HG03558 (cell line): Measurements from ENCODE around the gene VMO1.

Experiments used
- ATAC-seq: cut with Tn5 transposase; IDR thresholded peaks from one replicate; pipeline ENCODE4 v1.9.1; 2021; ENCODE audit warnings: moderate number of reproducible peaks; ENCODE audit not compliant: unreplicated experiment; ENCODE audit errors: extremely low read depth

VMO1 gene

DNA sequence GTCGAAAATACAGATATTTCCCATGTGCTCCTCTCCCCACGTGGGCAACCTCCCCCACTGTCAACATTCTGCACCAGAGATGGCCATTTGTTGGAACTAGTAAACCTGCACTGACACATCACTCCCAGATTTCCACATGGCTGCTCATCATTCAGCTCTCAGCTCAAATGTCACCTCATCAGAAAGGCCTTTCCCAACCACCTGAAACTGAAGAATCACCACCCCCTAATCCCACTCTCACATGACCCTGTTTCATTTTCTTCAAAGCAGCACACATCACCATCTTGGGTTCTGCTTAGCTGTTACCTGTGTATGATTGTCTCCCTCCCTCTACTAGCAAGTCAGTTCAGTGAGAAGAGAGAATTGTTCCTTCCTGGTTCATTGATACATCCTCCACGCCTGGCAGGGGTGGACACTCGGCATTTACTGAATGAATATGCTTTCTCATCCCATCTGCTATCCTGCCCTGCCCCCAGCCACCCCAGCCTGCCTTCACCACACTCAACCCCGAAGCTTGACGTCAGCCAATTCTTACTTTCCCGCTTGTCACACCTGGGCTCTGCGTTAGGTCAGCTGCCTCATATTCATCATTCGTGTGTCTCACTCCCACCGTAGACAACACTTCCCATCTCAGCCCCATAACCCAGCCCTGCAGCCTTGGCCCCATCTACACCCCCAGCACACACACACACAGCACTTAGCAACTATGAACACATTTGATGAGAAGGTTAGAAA is 14.5 kb upstream of the VMO1 start:
- no peak for ATAC-seq

DNA sequence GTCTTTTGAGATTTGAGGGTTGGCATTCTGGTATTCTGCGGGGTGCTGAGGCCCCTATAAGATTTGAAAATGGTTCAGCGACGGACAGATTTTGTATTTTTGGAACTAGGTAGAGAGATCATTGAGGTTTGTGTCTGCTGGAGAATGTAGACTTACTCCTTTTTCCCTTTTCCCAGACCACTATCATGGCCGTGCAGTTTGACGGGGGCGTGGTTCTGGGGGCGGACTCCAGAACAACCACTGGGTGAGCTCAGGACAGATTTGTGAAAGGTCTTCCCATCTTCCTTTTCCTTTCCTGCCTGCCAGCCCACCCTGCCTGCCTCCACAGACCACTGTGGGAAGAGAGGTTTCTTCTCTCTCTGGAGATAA is 10.4 kb upstream of the VMO1 start:
- ATAC-seq, result no peak

DNA sequence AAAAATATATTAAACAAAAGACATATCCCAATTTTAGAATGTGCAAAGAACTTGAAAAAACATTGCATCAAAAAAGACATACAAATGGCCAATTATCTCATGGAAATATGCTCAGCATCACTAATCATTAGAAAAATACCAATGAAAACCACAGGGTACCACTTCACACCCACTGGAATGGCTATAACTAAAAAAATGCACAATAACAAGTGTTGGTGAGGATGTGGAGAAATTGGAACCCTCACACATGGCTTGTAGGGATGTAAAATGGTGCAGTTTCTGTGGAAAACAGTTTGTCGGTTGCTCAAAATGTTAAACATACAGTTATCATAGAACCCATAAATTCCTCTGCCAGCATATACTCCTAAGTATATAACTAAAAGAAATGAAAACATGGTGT is 9.0 kb upstream of the VMO1 start:
- no peak for ATAC-seq

DNA sequence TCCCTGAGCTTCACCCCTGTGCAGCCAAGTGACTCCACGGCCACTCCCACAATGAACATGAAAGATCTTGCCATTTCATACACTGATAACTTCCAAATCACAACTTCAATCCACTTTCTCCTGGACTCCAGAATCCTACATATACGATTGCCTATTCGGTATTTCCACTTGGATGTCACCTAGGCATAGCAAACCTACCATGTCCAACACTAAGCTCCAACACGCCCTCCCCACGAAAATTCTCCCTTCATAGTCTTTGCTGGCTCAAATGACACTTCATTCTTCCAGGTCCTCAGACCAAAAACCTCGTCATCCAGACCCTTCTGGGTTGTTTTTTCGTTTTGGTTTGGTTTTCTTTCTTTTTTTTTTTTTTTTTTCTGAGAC is 4.5 kb upstream of the VMO1 start:
- no peak for ATAC-seq

DNA sequence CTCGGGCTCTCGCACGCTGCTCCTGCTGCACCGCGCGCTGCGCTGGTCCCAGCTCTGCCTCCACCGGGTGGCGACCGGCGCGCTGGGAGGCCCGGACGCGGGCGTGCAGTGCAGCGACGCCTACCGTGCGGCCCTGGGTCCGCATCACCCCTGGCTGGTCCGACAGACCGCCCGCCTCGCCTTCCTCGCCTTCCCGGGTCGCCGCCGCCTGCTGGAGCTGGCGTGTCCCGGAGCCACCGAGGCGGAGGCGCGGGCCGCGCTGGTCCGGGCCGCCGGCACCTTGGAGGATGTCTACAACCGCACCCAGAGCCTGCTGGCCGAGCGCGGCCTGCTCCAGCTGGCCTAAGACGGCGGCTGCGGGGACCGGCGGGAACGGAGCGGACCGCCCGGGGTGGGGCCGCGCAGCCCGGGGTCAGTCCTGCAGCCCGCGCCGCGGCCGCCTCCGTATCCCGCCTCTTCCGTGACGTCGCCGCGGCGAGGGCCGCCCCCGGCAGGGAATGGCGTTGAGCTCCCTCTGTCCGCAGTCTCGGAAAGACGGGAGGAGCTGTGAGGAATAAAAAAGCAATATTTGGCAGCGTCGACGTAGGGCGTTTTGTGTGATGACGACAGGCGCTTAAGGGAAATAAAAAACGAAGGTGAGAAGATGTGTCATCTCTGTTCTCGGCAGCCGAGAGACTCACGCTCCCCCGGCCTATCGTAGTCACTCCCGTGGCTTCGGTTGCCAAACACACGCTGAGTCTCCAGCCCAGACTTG is 4.0 kb upstream of the VMO1 start:
- no peak for ATAC-seq

DNA sequence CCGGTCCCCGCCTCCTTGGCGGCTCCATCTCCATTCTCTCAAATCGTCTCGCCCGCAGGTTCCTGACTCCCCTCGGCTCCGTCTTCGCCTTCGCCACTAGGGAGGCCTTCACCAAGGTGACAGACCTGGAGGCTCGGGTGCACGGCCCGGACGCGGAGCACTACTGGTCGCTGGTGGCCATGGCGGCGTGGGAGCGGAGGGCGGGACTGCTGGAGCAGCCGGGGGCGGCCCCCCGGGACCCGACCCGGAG is 3.5 kb upstream of the VMO1 start:
- ATAC-seq, result no peak

DNA sequence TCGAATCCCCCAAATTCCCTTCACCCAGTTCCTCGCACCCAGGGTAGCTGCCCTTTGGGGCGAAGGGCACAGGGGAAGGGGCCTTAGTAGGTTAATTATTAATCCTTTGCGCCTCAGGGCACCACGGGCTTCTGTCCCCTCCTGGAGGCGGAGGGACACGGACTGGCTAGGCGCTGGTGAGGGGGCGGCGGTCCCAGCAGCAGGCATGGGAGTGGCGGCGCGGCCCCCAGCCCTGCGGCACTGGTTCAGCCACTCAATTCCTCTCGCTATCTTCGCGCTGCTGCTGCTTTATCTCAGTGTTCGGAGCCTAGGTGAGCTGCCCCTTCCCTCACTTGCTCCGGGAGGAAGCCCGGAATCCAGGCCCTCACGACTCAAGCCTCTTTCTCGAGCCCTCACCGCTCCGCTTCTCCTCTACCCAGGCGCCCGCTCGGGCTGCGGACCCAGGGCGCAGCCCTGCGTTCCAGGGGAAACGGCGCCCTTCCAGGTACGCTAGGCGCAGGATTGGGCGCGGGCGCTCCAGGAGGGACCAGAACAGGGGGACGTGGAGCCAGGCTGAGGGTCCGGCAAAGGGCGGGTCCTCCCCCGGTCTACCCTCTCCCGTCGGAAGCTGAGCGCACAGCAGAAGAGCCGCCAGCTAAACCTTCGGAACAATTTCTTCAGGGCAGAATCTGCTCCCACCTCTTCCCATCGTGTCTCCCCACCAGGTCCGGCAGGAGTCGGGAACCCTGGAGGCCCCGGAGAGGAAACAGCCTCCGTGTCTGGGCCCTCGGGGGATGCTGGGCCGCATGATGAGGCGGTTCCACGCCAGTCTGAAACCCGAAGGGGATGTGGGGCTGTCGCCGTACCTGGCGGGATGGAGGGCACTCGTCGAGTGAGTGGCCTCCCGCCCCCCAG is 2.9 kb upstream of the VMO1 start, which contains the start of gene GLTPD2:
Gene GLTPD2, plus strand, starts transcription at position 158 of the 894 bp plus-strand sequence. Its CDS starts 48 bp downstream, at position 206.
- ATAC-seq, result no peak

DNA sequence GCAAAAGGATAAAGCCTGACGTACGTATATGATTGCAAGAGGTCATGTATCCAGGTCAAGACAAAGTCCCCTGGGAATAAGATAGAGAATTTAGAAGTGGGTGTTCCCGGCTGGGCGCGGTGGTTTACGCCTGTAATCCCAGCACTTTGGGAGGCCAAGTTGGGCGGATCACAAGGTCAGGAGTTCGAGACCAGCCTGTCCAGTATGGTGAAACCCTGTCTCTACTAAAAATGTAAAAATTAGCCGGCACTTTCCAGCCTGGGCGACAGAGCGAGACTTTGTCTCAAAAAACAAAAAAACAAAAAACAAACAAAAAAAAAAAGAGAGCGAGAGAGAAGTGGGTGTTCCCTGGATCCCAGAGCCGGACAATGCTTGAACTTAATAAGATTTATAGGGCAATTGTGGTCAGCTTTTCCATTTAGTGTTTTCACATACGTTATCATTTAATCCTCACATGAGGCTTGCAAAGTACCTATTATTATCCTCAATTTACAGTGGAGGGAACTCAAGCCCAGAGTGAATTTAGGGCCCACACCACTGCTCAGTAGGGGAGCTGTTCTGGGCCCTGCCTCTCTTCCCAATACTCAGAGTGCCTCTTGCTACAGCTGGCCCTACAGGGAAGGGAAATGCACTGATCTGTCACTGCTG is 2.1 kb upstream of the VMO1 start:
- ATAC-seq, result no peak

DNA sequence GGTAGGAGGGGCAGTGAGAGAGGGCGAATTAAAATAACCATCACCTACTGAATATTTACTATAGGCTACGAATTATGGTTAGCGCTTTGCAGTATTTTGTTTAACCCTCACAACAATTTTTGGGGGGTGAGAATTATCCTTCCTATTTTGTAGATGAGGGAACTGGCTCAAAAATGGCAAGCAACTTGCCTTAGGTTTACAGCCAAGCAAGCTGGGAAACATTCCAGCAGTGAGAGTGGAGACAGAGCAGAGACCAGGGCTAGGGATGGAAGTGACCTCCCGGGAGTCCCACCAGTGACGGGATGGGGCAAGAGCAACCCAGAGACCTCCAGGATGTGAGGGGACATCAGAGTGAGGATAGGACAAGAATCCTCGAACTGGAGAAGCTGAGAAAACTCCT is 352 bp upstream of the VMO1 start:
- ATAC-seq, result no peak

DNA sequence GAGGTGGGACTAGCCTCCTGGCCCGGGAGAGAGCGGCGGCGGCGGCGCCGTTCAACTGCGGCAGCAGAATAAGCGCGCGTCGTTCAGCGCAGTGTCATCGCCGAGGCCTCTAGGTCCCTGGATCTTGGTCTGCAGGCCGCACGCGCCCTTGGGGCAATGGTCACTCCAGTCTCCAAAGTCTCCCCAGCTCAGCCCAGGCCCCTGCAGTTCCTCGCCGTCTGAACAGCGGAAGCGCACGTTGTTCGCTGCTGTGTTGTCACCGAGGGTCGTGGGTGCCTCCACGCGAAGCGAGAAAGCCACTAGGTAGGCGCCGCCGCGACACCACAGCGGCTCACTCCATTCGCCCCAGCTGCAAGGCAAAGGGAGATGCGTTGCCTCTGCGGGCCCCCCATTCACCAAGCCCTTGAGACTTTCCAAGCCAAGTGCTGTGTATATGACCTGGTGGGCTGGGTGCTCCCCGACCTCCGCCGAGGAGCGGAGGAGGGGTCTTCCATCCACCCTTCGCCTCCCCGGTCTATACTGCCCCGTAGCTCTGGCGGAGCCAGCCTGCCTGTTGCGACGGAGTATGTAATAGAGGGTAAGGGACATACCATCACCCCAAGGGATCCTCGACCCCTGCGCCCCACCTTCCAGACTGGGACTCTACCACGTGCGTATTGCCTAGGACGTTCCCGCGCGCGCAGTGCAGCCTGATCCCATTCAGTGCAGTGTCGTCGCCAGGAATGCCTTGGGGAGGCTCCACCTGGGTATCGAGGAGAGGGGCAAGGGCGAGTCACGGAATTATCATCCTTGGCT is 656 bp downstream of the VMO1 start:
- ATAC-seq, result no peak

DNA sequence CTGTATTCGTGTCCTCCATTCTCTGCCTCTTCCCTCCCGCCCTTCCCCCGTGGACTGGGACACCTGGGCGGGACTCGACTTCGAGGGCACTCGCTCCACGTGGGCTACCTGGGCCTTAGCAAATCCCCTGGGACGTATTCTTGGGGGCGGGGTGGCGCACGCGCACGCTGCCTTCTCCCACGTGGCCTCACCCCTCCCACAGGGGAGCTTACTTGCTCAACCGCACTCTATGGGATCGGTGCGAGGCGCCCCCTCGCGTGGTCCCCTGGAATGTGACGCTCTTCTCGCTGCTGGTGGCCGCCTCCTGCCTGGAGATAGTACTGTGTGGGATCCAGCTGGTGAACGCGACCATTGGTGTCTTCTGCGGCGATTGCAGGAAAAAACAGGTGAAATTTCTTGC is 3.5 kb downstream of the VMO1 start:
- no peak for ATAC-seq

DNA sequence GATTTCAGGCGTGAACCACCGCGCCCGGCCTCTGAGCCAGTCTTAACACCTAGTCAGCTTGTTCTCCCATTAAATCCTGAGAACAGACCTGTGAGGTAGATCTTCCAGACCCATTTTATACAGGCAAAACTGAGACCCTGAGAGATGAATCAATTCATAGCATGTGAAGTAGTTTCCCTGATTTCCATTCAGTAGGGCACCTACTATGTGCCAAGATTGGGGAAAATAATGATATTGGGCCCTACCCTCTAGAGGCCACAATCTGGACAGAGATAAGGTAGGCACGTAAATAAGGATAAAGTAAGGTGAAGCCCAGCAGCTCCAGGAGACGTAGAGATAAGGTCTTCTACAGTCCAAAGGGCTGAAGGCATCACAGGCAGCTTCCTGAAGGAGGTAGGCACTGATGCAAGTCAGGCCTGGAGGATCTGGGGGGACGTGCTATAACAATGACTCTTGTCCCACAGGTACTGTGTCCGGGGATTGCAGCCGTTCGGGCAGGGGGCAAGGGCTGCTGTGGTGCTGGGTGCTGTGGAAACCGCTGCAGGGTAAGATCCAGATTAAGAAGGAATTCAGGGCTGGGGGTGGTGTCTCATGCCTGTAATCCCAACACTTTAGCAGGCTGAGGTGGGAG is 5.7 kb downstream of the VMO1 start:
- ATAC-seq, result no peak

DNA sequence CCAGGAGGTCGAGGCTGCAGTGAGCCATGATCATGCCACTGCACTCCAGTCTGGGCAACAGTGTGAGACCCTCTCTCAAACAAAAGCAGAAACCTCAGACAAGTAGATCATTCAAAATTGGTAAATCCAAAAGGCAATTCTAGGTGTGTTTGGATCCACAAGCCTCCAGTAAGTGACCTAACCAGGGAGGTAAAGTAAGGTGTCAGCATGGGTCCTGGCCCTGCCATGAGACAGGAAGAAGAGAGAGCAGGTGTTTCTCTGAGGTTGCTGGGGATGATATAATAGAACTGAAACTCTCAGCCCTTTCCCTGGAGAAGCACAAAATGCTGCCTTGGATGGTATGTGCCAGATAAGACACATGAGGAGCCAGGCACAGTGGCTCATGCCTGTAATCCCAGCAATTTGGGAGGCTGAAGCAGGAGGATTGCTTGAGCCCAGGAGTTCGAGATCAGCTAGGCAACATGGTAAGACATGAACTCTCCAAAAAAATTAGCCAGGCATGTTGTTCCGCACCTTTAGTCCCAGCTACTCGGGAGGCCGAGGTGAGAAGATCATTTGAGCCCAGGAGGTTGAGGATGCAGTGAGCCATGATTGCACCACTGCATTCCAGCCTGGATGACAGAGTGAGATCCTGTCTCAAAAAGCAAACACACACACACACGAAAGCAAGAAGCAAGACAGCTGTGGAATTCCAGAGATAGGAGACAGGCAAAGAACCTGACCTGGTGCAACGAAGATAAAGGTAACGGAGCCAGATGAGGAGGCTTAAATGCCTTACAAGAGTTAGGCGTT is 8.0 kb downstream of the VMO1 start:
- no peak for ATAC-seq

DNA sequence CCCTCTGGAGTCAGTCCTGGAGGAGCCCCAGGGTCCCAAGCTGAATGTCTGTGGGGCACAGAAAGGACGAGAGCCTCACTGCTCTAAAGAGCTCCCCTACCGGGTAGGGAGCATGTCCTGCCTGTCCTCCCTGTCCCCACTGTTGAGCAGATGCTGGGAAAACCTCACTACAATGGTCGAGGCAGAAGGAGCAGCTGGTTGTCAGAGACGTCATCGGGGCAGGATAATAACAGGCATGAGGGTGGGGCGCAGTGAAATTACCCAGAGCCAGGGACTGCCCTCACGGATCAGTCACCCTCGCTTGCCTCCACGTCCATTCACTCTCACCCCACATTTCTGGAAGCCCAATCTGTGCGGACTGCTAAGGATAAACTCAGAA is 13.9 kb downstream of the VMO1 start:
- no peak for ATAC-seq

DNA sequence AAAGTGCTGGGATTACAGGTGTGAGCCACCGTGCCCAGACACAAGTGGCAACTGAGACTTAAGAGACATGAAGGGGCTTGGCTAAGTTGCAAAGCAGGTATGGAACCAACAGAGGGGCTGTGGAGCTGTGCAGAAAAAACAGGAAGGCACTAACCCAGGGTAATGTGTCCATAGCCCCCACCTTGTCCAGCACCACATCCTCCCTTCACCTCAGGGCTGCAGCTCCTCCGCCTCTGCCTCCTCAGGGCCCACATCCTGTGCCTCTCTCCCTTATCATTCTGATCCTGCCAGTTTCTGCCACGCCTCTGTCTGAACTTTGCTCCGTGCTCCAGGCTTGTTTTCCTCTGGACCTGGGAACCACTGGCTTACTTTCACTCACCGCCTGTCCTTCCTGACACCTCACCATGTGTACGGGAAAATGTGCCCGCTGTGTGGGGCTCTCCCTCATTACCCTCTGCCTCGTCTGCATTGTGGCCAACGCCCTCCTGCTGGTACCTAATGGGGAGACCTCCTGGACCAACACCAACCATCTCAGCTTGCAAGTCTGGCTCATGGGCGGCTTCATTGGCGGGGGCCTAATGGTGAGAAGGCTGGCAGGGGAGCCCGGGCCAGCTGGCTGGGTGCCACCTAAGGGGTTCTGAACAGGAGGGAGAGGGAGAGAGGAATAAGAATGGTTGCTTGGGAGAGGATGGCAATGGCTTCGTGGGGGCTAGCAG is 14.5 kb downstream of the VMO1 start, which contains the start of gene TM4SF5:
Gene TM4SF5, plus strand, starts transcription at position 368 of the 716 bp plus-strand sequence. Its CDS starts 37 bp downstream, at position 405.
- ATAC-seq, result no peak

DNA sequence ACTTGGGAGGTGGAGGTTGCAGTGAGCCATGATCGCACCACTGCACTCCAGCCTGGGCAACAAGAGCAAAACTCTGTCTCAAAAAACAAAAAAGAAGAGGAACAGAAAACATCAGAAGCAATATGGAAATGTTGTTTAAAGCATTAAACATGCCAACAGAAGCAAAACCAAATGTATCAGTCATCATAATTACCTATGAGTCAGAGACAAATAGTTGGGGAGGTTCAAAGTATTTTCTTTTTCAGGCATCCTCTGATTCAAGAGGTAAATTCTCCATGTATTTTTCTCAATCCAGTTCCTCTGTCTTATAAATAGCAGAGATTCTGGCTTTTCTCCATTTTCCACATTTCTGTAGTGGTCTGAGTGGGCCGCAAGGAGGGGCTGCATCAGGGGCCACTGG is 16.5 kb downstream of the VMO1 start:
- no peak for ATAC-seq

DNA sequence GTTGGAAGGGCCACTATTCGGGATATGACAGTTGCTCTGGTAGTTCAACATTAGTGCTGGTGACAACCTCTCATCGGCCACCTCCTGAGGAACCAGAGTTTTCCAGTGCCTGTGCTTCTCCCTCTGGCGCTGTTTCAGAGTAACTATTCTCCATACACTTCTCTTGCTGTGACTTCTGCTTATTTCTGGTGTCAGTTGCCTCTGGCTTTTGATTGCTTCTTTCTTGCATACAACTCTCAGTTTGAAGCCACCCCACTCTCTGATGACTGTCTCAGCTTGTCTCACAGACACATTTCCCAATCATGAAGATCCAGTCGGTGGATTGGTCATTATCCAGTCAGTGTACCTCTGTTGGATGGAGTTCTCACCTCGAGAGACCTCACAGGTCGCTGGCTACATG is 17.9 kb downstream of the VMO1 start:
- ATAC-seq, result no peak

DNA sequence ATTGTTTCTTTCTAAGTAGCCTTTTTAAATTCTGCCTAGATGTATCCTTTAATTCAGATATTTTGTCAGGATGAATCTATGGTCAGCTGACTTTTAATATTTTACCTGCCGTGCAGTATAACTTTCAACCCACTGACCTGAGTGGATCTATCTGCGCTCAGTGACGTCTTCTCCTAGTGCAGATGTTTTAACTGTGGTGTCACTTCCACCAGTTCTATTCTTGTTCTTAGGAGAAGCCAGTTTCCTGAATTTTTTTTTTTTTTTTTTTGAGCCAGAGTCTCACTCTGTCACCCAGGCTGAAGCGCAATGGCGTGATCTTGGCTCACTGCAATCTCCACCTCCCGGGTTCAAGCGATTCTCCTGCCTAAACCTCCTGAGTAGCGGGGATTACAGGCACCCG is 19.4 kb downstream of the VMO1 start:
- ATAC-seq, result no peak
